Measurements from ENCODE around the gene EPHA3.

Gene EPHA3

DNA sequence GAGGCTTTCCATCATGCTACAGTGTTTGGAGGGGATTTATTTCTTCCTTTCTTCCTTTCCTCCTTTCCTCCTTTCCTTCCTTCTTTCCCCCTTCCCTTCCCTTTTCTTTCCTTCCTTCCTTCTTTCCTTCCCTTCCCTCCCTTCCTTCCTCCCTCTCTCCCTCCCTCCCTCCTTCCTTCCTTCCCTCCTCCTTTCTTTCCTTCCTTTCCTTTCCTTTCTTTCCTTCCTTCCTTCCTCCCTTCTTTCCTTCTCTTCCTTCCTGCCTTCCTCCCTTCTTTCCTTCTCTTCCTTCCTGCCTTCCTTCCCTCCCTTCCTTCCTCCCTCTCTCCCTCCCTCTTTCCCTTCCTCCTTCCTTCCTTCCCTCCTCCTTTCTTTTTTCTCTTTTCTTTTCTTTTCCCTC lies 127.2 kb downstream of the EPHA3 start:
- no peak for DNase-seq

DNA sequence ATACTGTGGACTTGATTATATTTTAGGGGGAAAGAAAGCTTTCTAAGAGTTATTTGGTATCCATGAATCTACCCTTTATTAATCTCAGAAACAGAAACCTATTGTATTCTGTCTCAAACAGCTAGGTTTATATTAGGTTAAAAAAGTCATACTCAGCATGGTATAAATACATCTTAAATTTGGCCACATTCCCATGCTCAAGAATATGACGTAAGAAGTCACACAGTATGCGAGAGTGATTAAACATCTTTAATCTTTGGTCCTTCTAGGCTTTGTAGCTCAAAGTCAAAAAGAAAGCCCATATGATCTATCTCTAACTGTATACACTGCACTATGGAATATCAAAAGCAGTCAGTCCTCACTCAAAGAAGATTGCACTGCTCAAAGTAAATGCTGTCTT lies 131.4 kb downstream of the EPHA3 start:
- DNase-seq, result no peak

DNA sequence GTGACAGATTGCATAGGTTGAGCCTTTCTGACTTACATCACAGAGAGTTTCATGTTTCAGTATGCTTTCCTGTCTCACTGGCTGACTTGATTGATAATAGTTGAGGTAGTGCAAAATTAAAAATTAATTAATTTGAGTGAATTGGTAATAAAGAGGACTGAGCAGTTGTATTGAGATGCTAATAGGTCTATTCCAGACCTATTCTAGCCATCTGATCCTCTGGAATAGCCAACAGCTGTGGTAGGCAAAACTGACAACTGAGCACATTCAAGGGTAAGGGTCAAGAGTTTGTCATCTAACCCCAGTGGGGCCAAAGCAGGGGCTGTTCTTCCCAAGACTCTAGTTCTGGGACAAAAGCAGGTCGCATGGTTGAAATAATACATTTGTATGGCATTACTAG lies 132.4 kb downstream of the EPHA3 start:
- DNase-seq, result no peak

DNA sequence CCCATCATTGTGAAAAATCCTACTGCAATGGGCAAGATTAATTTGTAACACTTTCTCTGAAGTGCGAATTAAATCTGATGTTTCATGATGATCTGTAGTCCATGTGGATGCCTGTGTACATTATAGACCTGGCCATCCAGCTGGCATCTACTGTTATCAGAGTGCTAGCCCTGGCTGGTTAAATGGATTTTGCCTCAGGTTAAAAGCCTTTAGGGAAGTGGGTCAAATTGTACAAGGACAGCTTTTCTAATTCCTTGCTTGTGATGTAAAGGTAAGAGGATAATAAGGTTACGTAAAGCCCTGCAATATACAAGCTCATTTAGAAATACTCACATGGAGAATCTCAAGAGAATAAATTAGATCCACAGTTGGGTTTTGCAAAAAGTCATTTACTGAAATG lies 138.2 kb downstream of the EPHA3 start:
- no peak for DNase-seq

DNA sequence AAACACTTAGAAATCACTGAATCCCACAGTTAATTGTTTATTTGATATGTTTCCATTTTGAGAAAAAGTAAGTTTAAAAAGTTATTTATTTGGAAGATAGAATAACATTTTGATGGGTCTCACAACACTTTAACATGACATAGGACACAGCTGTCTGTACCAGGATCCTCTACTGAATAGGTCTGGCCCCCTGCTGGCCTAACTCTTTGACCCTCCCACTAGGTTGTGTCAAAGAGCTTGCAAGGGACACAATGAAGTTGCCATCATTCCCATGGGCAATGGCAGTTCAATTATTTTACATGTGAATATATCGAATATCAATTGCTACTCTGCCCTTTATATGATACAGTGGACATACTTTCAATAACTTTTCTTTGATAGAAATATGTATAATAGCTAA lies 138.9 kb downstream of the EPHA3 start:
- no peak for DNase-seq

DNA sequence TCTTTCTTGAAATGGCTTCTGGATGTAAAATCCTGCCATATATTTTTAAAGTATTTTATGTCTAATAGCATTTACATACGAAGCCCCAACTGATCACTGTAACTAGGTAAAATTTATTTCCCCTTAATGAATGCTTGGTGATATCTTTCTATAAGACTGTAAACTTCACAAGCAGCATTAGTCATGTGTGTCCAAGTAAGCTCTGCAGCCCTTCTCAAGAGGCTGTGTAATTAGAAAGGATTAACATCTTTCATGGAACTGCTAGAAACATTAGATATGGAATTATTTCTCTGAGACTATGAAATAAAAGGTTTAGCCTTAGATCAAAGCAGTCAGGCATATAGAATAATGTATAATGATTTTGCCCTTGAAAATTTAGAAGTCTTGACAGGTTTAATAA lies 143.3 kb downstream of the EPHA3 start:
- DNase-seq, result no peak

DNA sequence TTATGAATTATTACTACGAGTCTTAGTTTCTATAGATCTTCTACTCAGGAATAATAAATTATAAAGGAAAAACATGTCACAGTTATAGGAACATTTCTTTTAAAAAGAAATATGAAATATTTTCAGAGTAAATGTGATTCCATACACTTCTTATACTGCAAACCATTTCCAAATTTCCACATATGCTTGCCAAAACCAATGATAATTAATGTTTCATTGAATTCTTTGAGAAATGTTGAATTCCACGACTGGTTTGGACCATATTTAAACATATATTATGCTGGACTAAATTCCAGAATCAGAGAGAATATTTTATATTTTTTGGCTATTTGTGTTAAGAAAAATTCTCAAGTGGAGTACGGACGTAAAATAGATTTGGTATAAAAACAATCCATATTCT lies 144.6 kb downstream of the EPHA3 start:
- DNase-seq, result no peak

DNA sequence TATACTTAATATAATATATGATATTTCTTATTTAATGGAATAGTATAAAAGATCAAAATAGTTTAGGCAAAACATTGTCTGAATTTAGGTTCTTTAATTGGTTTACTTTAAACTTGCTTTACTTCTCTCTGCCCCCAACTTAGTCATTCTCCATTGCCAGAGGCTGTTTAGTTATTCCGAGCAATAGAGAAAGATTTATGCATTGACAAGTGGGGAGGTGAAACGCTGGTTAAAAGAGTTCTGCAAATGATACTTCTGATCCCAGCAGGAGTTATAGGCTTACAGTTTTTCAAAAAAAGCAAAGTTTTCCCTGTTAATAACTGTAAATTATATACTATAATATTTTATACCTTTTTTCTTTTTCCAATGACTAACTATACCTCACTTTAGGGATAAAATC lies 145.4 kb downstream of the EPHA3 start:
- no peak for DNase-seq

DNA sequence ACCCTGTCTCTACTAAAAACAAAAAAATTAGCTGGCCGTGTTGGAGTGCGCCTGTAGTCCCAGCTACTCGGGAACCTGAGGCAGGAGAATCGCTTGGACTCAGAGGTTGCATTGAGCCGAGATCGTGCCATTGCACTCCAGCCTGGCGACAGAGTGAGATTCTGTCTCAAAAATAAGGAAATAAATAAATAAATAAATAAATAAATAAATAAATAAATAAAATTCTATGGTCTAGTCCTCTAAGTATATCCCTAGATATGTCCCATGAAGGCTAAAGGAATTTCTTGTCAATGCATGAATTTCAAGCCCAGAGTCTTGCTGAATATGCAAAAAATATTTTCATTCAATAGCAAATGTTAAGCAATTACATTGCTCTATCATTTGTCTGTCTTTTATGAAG lies 149.0 kb downstream of the EPHA3 start:
- DNase-seq, result no peak

DNA sequence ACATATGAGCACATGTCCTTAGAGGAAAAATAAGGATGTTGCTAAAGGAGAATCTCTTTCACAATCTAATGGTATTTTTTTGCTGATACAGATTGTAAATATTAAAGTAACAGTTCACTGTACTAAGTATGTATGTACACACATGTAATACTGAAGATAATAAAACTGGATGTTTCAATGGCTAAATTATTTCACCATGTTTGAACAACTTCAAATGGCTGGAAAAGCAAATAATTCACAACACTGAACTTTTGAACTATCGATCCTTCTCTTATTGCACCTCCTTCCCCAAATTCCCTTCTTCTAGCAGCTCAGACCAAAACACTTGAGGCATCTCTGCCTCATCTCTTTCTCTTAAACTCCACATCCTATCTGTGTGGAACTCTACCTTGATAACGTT lies 149.5 kb downstream of the EPHA3 start:
- no peak for DNase-seq

DNA sequence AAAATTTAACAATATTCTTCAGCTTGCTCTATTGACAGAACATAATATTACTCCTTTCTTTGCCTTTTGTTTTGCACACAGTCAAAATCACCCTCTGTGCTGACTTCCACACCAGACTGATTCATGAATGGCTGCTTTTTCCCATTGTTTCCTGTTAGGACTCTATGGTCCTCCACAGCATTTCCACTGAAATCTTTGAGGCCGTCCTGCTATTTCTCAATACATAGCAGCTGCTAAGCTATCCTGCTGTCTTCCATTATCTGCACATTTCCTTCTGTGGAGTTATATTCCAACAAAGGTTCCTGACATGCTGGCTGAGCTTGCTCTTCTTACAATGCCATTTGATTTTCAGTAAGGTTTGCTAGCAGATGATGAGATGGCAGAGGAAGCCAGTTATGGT lies 153.3 kb downstream of the EPHA3 start:
- DNase-seq, result no peak

DNA sequence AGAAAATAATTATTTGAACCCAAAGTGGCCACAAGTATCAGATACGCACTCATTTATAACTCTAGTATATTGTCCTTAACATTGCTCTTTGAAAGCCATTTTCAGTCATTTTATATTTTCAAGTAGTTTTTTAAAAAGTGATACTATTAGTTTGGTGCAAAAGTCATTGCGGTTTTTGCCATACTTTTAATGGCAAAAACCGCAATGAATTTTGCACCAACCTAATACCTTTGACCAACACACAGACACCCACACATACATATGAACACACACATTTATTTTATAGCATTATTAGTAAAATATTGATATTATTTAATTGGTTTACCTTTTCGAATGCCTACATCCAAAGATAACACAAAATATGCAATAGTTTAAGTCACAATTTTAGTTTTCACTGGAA lies 154.3 kb downstream of the EPHA3 start:
- no peak for DNase-seq

DNA sequence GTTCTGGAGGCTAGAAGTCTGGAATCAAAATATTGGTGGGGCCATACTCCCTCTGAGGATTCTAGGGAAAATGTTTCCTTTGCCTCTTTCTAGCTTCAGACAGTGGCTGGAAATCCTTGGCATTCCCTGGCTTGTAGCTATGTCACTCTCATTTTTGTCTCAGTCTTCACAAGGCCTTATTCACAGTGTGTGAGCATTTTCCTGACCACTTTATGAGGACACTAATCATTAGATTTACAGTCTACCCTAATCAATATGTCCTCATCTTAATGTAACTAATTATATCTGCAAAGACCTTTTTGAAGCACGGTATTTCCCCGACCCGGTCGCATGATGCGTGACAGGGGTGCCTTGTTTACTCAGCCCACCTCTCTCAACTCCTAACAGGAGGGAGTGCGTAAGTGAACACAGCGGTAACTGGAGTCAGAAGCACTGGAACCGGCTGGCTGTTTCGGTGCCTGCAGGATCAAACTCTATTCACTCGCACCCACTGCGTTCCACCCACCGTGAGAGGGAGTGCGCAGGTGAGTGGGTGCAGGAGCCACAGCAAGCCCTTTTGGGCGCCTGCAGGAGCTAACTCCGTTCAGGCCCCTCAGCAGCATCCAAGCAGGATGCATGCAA lies 155.0 kb downstream of the EPHA3 start:
- DNase-seq, result no peak

DNA sequence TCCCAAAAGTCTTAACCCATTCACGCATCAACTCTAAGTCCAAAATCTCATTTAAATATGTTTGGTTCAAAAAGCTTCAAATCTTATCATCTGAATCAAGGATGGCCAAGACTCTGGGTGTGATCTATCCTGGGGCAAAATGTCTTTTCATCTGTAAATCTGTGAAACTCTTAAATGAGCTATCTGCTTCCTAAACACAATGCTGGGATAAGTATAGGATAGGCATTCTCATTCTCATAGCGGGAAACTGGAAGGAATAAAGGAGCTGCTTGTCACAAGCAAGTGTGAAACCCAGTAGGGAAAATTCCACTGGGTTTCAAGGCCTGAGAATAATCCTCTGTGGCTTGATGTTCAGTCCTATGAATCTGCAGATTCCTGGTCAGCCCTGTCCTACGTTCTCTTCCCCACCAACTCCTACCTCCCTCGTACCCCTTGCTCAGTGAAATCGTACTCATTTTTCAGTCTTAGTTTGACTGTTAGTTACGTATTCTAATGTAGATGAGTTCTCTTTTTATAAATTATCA lies 156.7 kb downstream of the EPHA3 start:
- DNase-seq, result no peak

DNA sequence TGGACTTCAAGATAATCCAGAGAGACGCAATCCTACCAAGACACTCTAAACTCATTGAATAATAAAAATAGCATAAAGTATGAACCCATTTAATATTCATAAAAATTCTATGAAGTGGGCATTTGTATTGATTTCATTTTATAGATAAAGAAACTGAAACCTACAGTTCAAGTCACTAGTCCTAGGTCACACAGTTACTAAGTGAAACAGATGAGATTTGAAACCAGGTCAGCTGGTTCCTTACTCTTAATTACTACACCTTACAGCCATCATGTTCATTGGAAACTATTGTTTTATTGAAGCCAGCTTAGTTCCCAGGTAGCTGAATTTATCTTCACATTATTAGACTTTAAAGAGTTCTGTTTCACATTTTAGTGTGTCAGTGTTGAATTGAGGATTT lies 158.7 kb downstream of the EPHA3 start:
- DNase-seq, result no peak

DNA sequence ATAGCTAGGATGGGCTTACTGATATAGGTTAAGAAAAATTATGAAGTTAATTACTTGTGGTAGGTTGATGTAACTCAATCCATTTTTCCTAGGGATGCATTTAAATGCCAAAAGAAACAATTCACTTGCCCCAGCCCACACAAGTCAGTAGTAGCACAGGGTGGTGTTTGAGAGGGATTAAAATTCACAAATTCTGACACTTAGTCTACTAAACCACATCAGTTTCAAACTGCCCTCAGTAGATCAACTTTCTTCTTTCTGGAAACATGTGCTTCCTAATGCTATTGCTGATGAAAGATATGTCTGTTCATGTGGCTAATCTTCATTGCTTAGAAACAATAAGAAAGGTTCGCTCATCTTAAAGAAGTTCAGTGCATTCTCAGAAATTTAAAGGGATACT lies 160.6 kb downstream of the EPHA3 start:
- DNase-seq, result no peak

DNA sequence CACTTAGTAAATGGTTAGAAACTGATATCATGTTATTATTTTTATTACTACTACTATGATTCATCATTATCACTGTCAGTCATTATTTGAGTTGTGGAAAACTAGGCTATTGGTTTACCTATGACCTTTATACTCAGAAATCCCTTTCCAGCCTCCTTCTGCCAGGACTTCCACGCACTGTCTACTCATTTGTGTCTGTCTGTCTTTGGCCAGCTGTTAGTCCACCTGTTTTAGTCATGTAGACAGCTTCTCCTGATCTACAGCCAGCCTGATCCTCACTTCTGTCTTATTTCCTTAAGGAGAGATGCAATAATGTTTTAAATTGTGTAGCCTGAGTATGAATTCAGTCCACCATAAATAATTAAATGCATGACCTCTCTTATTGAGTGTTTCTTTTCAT lies 162.8 kb downstream of the EPHA3 start:
- DNase-seq, result no peak

DNA sequence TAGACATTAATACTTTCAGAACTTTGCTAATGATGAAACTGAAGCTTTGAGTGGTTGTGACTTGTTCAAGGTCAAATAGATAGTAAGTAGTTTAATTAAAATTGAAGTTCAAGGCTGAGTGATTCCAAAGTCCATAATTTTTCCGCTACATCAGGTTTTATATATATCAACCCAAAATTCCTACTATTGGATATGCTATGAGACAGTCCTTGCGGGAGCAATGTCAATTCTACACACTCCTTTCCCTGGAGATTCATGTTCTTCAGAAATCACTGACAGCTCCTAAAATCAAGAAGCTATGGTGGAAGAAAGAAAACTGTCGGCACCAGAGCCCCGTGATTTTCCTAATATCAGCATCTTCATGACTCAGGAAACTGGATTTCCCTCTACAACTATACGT lies 167.6 kb downstream of the EPHA3 start:
- DNase-seq, result no peak

DNA sequence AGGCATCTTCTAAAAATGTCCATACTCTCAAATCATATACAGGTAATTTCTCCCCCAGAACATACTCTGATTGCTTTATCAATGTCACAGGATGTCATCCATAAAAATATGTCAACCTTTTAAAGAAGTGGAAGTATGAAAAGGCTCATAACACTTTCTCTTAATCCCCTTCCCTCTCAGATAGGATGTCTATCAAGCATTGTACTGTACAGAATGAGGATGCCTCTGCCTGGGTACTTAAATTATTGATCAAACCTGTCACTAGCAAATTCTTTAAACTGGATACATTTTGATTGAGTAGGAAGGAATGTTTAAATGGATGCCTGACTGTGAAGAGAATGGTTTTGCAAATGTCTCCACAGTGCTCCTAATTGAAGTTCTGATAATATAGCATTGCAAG lies 168.7 kb downstream of the EPHA3 start:
- no peak for DNase-seq

DNA sequence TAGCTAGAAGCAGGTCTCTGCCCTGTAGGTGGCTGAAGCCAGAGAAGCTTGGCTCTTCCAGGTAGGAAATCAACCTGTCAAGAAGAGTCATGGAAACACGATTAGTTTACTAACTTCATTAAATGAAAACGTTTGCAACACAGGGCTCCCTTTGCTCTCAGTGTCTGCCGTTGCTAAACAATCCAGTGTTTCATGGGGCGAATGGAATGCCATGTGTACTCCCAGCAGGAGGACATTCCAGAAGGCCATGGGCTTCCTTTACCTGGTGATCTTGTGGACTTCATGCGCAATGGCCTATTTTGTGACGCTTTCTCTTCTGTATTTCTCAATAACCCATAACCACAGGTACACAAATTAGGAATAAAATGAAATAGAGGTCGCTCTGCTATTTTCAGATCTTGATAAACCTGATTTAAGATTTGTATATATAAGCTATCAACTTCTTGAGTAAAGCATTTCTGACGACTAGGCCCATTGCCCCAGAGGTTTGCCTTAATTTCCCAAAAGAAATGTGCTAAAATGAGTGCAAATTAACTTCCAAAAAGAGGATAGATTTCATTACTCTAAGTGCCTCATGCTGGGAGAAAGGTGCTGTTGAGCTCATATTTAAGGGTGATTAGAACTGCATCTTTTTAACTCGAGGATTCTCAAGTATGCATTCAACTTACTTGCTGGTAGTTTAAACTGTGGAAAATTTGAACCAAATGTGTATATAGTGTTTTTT lies 171.0 kb downstream of the EPHA3 start:
- DNase-seq, result no peak

DNA sequence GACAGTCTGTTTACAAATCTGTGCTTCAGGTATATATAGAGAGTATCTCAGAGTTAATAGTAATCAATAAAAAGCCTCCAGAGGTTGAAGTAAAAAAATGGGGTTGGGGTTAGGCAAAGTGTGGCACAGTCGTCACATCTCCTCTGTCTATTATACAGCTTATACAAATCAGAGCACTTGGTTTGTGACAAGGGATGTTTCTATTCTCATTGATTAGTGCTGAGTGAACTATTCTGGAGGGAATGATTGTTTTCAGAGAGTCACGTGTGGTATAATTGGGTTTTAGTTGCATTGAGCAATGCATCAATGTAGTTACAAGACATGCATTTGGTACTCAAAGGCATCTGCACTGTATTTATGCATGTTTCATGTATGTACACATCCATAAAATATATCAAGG lies 172.9 kb downstream of the EPHA3 start:
- DNase-seq, result no peak

DNA sequence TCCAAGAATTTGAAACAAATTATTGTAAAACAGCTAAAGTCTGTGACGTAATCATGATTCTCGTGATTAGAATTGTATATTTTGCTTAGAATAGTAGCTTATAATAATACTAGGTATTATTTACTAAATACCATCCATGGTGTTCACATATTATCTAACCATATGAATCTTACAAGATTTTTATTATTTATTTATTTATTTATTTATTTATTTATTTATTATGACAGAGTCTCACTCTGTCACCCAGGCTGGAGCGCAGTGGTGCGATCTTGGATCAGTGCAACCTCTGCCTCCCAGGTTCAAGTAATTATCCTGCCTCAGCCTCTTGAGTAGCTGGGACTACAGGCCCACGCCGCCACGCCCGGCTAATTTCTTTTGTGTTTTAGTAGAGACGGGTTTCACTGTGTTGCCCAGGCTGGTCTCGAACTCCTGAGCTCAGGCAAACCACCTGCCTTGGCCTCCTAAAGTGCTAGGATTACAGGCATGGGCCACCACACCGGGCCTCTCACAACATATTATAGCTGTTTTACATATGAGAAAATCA lies 173.5 kb downstream of the EPHA3 start:
- no peak for DNase-seq

DNA sequence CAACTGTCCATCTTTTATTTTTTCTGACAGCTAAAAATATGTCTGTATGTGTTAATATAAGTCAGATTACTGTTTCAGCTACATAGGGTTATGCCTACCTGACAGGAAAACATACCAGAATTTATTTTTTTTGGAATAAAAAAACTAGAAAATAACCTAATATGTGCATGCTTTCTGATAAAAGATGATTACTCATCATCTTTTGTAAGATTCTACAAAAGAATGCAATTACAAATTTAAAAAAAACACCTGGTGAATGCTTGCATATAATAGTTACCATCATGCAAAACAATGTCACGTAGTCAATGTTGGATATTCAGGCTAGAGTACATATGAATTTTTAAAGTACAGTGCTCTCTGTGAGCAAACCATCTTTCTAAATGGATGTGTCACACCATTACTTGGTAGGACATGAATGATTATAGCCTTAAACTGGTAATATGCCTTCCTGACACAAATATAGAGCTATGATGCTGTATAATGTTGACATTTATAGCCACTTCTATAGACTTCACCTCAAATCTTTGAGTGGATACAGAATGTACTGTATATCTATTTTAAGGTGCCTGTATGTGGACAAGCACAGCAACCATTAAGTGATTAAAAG lies 180.6 kb downstream of the EPHA3 start:
- no peak for DNase-seq

DNA sequence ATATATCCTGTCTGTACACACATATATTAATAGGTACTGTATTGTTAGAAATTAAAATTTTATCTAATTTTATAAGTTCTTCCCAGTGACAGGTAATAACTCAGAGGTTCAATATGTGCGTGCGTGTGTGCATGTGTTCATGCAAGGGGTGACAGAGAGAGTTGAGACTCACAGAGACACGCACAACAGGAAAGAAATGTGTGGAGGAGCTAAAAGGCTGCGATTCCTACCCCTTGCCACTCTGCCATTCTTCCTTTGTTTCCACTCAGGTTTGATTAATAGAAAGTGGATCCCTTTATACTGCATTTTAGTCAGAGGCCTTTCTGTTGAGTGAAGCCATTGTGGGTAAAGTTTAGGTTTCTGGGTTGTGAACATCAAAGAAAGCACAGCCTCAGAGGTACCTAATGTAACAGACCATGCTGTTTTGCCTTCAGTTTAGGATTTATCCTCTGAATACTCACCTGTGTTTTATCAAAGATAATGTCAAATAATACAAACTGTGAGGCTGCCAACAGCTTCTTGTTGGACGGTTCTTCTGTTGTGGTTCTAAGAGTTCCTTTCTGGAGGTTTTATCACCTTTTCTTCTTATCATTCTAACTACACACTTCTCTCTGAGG lies 182.3 kb downstream of the EPHA3 start:
- no peak for DNase-seq

Data from NCI-H1105 (cell line).